ENCODE measurements around the gene ARID3B.

GRCh38 chr15:74630284-74631086 lies 89.5 kb downstream of the ARID3B start:
- TF ChIP-seq CTCF (IDR thresholded peaks at IDR 0.05) (no peak), POLR2AphosphoS5 (IDR thresholded peaks at IDR 0.05; ENCODE audit: insufficient read depth in 1 of 2, low read depth in 1 of 2) (no peak)

Measured in vagina (tissue), 2 donors.